Stimulated activated CD8-positive, alpha-beta memory T cell treated with anti-CD3 and anti-CD28 coated beads, Interleukin-12 subunit alpha, Interleukin-12 subunit beta, amount 100 ng/mL, for 4 hours (primary cell): Measurements from ENCODE around the gene TMEM209.
"Not testable (repeated sequence)": the region's sequence is repeated elsewhere in the genome, so short reads cannot be mapped to it uniquely, and the experiment has no call there.

Experiments used
- DNase-seq: peaks from one replicate; pipeline ENCODE4 v3.0.0-alpha.2; 2020; ENCODE audit warnings: low read depth

Gene TMEM209

GRCh38 chr7:130126840-130127239, 78.4 kb downstream of the TMEM209 start:
- DNase-seq: not testable (repeated sequence)

DNA sequence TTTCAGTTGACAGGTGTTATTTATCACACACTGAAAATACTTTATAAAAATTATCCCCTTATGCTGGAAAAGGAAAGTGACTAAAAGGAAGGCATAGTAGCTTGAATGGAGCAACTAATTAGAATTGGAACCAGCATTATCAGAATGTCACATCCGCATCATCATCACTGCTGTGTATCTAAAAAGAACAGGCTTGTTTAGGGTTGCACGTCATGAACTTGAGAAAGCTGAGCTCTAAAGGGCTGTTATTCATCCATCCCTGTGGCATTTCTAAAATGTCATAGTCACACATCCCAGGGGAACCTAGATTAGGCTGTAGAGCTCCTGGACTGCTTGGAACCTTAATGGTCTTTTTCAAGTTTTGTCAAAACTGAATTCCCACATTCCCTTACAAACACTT, 80.5 kb downstream of the TMEM209 start:
- no peak for DNase-seq

- DNase-seq: no peak
These were observed 81.7 kb downstream of the TMEM209 start for GRCh38 chr7:130123501-130123900.

DNA sequence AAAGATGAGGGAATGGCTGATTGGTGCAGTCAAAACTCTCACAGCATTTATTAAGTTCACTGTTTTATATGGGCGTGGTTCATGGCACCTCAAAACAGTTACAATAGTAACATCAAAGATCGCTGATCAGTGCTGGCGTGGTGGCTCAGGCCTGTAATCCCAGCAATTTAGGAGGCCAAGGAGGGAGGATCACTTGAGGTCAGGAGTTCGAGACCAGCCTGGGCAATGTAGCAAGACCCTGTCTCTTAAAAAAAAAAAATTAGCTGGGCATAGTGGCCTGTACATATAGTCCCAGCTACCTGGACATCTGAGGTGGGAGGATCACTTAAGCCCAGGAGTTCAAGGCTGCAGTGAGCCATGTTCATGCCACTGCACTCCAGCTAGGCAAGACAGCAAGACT, 86.4 kb downstream of the TMEM209 start:
- DNase-seq: no peak

DNA sequence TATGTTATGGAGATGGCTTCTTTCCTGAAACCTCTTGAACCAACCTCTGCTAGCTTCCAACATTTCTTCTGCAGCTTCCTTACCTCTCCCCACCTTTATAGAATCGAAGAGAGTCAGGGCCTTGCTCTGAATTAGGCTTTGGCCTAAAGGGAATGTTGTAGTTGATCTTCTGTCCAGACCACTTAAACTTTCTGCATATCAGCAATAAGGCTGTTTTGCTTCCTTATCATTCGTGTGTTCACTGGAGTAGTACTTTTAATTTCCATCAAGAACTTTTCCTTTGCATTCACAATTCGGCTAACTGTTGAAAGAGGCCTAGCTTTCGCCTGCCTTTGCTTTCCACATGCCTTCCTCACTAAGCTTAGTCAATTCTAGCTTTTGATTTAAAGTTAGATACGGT, 86.9 kb downstream of the TMEM209 start:
- DNase-seq: no peak

DNA sequence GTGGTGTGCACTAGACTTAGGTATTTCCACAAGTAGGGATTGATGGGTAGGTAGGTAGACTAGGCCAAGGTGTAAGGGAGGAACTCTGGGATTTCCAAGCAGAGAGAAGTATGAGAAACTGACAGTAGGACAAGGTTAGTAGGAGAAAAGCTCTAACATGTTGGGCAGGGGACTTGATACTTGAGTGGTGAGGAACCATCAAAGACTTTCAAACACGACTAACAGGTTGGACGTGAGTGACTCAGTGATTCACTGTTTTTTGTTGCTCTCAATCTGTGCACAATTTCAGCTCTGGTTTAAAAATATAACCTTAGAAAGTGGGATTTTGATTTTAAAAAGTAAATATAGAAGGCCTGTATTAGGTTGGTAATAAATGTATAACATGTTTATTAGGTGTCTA, 90.4 kb downstream of the TMEM209 start:
- no peak for DNase-seq
